Progenitor cell of endocrine pancreas (in vitro differentiated cells): Measurements from ENCODE around the gene COL6A5. TPM values are rescaled to one million over a fixed set of nuclear protein-coding genes. Genes with fewer than 3 reads are reported as not detected.

Experiments
- DNase-seq: peaks from one replicate; pipeline ENCODE4 v3.0.0; 2021; ENCODE audit warnings: low spot score; ENCODE audit not compliant: unreplicated experiment
- H3K27ac Mint-ChIP-seq: 2 replicates; pipeline ENCODE4 v1.8.0; 2021; ENCODE audit warnings: mild to moderate bottlenecking, moderate library complexity, mixed read lengths
- H3K27me3 Mint-ChIP-seq: 2 replicates; pipeline ENCODE4 v1.8.0; 2021; ENCODE audit warnings: mixed read lengths
- H3K36me3 Mint-ChIP-seq: 2 replicates; pipeline ENCODE4 v1.8.0; 2022; ENCODE audit warnings: mixed read lengths; ENCODE audit not compliant: insufficient read depth
- H3K4me1 Mint-ChIP-seq: 2 replicates; pipeline ENCODE4 v1.8.0; 2021; ENCODE audit warnings: low read depth, mixed read lengths
- H3K4me3 Mint-ChIP-seq: 2 replicates; pipeline ENCODE4 v1.8.0; 2021; ENCODE audit warnings: low read depth, mild to moderate bottlenecking, moderate library complexity, mixed read lengths
- H3K9me3 Mint-ChIP-seq: 2 replicates; pipeline ENCODE4 v1.8.0; 2021; ENCODE audit warnings: low read depth, mixed read lengths
- CTCF ChIP-seq: fragments of 200-600 bp; sonication (generic); IDR thresholded peaks from one replicate; pipeline ENCODE4 v1.5.0; 2021; ENCODE audit warnings: antibody characterized with exemption, mild to moderate bottlenecking; ENCODE audit not compliant: unreplicated experiment
- total RNA-seq: library from RNA; stranded (reverse); gene quantifications from 2 replicates; pipeline ENCODE4 v1.2.1, GENCODE V29; 2021

Gene COL6A5
- total RNA-seq, 1 donor from 2014 or later, result not detected

GRCh38 chr3:130522399-130522798 is 176.9 kb downstream of the COL6A5 start:
- H3K4me3 Mint-ChIP-seq, result no peak overlapping the region
- peaks cover 2% of the 10 kb centered on the region for H3K4me1 Mint-ChIP-seq
- H3K9me3 Mint-ChIP-seq, result no peaks in the 10 kb centered on the region
- no peak for DNase-seq
- no peak overlapping the region for H3K27ac Mint-ChIP-seq
- TF ChIP-seq CTCF, result no peak
- no peaks in the 10 kb centered on the region for H3K36me3 Mint-ChIP-seq
- peaks cover 47% of the 10 kb centered on the region for H3K27me3 Mint-ChIP-seq

- no peak overlapping the region for H3K4me3 Mint-ChIP-seq
- peaks cover 9% of the 10 kb centered on the region for H3K4me1 Mint-ChIP-seq
- H3K9me3 Mint-ChIP-seq, result no peaks in the 10 kb centered on the region
- TF ChIP-seq CTCF, result no peak
- H3K36me3 Mint-ChIP-seq, result no peaks in the 10 kb centered on the region
- H3K27me3 Mint-ChIP-seq, result peaks cover 20% of the 10 kb centered on the region
- H3K27ac Mint-ChIP-seq, result no peak overlapping the region
- no peak for DNase-seq
Observed at GRCh38 chr3:130527426-130527825, 182.0 kb downstream of the COL6A5 start.

DNA sequence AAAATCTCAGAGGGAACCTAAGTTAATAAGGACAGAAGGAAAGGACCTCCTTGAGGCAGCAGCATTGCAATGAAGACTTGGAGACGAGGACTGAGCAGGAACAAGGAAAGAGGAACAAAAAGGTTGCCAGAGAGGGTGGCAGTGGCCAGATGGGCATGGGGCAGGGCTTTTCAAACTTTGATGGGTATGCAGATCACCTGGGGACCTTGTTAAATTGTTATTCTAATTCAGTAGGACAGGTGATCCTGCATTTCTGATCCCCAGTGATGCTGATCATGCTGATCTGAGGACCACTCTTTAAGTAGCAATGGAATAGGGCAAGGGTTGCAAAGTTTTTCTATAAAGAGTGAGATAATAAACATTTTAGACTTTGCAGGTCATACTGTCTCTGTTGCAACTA is 182.6 kb downstream of the COL6A5 start:
- H3K36me3 Mint-ChIP-seq, result no peaks in the 10 kb centered on the region
- H3K27ac Mint-ChIP-seq, result no peak overlapping the region
- no peak overlapping the region for H3K4me3 Mint-ChIP-seq
- H3K9me3 Mint-ChIP-seq, result no peaks in the 10 kb centered on the region
- DNase-seq, result no peak
- peaks cover 9% of the 10 kb centered on the region for H3K4me1 Mint-ChIP-seq
- TF ChIP-seq CTCF, result no peak
- peaks cover 13% of the 10 kb centered on the region for H3K27me3 Mint-ChIP-seq

- H3K4me3 Mint-ChIP-seq, result no peak overlapping the region
- TF ChIP-seq CTCF, result no peak
- DNase-seq, result no peak
- H3K9me3 Mint-ChIP-seq, result no peaks in the 10 kb centered on the region
- H3K4me1 Mint-ChIP-seq, result peaks cover 9% of the 10 kb centered on the region
- H3K27ac Mint-ChIP-seq, result no peak overlapping the region
- peaks cover 5% of the 10 kb centered on the region for H3K27me3 Mint-ChIP-seq
- no peaks in the 10 kb centered on the region for H3K36me3 Mint-ChIP-seq
Observed at GRCh38 chr3:130529486-130530215, 184.2 kb downstream of the COL6A5 start.

- Mint-ChIP-seq H3K27ac (no peak overlapping the region), H3K36me3 (no peaks in the 10 kb centered on the region), H3K4me1 (peaks cover 19% of the 10 kb centered on the region), H3K27me3 (no peaks in the 10 kb centered on the region), H3K4me3 (no peak overlapping the region), H3K9me3 (no peaks in the 10 kb centered on the region)
- DNase-seq, result no peak
- TF ChIP-seq CTCF, result no peak
Observed at GRCh38 chr3:130533247-130533646, 187.8 kb downstream of the COL6A5 start.

Other genes starting within 250 kb of the COL6A5 start
- 0.12 and 0.13 TPM in 2 replicates for gene COL6A6, start 171.5 kb downstream of the COL6A5 start, total RNA-seq